KOPT-K1 (cell line): ENCODE data around the gene THUMPD1.

Experiments
- H3K27ac ChIP-seq: fragments of 200-600 bp; sonication (generic); 2 replicates; pipeline ENCODE4 v1.5.1; 2016; ENCODE audit warnings: antibody characterized with exemption, mild to moderate bottlenecking, low read depth, low read length; ENCODE audit not compliant: poor library complexity, severe bottlenecking
- H3K36me3 ChIP-seq: fragments of 200-600 bp; sonication (generic); 2 replicates; pipeline ENCODE4 v1.5.1; 2017; ENCODE audit warnings: antibody characterized with exemption, mild to moderate bottlenecking, low read length, moderate library complexity; ENCODE audit not compliant: insufficient read depth
- H3K9me3 ChIP-seq: fragments of 200-600 bp; sonication (generic); 2 replicates; pipeline ENCODE4 v1.5.1; 2017; ENCODE audit warnings: antibody characterized with exemption, low read length, mild to moderate bottlenecking; ENCODE audit not compliant: insufficient read depth, poor library complexity, severe bottlenecking

THUMPD1 gene

GRCh38 chr16:20689668-20690067 is 52.0 kb downstream of the THUMPD1 start:
- no peaks in the 10 kb centered on the region for H3K9me3 ChIP-seq
- no peaks in the 10 kb centered on the region for H3K36me3 ChIP-seq
- H3K27ac ChIP-seq = no peak overlapping the region

GRCh38 chr16:20683812-20684211 is 57.8 kb downstream of the THUMPD1 start:
- Histone ChIP-seq H3K9me3 (no peaks in the 10 kb centered on the region), H3K36me3 (no peaks in the 10 kb centered on the region), H3K27ac (no peak overlapping the region)
